GM21723 (cell line): ENCODE measurements around the gene TWNK.

ENCODE experiments used
- ATAC-seq: cut with Tn5 transposase; IDR thresholded peaks from one replicate; pipeline ENCODE4 v1.9.1; 2021; ENCODE audit warnings: mild to moderate bottlenecking, moderate library complexity; ENCODE audit not compliant: unreplicated experiment

TWNK gene

DNA sequence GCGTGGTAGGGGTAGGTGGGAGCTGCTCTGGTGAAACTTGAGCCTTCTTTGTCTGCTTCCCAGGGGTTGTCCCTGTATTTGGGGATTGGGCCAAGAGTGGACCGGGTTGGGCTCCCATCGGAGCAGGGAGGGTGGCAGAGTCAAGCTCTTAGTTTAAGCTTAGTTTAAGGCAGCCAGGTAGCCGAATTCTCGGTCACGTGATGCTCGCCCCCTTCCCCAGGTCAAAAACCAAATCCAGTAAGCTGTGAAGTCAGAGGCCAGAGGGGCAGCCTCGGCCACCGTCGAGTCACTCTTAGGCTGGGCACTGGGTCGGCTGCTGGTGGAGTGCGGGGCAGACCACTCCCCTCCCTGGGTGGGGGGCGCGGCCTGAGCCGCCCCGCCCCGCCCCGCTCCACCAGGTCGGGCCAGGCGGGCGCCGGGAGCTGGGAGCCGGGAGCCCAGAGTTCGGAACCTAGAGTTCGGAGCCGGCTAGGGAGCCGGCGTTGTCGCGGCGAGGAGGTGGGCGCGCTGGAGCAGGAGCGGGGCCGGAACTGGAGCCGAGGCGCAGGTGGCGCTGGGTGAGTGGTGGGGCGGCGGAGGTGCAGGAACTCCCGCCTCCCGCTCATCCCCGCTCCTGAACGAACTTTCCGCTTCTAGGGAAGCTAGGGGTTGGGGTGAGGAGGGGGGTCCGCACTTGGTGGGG is 9.5 kb downstream of the TWNK start:
- ATAC-seq = peak; percentile 27

DNA sequence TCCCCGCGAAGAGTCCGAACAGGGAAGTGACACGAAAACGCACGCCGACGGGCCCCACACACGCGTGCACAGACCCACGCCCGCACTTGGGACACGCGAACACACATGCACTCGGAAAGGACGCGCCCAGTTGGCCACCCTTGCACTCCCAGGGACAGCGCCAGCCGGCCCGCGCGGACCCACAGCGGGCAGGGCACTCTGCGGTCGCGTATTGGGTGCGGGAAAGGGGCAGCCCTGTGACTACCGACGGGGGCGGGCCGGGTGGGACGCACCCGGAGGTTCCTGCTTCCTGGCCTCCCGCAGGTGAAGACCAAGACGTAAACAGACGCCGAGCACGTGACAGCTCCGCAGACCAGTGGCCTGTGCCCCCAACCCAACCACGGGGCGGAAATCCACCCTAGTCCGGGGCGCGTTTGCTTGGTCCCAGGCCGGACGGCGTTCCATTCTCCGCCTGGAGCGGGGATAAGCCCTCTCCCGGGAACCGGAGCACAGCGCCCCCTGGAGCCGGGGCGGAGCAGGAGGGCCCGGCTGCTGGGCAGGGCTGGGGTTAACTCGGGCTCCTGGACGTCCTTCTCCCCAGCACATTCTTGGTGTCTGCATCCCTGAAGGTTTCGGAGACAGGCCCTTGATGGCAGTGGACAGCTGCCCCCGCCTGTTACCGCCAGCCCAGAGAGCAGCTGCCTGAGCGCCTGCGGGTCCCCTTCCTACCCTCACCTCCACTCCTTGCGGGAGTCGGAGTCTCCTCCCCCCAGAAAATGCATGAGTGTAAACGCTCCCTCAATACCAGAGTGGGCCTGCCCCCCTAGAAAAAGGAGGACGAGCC is 10.2 kb downstream of the TWNK start:
- ATAC-seq = peak; percentile 39

DNA sequence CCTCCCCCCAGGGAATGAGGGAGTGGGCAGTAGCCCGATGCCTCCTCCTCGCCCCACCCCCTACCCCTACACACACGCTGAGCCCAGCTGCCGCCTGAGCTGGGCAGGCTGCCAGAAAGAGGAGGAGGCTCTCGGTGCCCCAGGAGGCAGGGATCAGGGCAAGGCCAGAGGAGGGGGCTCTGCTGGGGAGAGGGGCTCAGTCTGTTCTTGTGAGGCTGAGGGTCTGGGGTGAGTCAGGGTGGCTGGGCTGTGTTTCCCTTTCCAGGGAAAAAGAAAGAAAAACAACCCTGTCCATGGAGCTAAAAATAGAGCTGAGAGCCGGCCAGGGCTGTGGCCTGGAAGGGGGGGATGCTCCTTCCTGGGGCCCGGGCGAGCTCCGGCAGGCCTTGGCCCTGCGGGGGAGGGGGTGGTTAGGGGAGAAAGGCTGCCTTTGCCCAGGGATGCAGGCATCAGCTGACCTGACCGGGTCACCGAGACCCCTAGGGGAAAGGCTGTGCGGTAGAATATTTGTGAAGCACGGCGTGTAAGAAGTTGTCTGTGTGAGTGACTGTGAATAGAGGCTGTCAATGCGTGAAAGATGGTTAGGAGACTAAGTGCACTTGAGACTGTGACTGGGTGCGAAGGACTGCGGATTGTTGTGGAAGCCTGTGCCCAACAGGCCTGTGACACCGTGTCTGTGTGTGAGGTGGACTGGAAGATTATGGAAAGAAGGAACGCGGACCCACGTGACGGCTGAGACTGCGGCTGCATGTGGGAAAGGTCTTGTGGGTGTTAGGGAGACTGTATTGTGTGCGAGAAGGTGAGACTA is 11.0 kb downstream of the TWNK start:
- ATAC-seq = peak; percentile 25

DNA sequence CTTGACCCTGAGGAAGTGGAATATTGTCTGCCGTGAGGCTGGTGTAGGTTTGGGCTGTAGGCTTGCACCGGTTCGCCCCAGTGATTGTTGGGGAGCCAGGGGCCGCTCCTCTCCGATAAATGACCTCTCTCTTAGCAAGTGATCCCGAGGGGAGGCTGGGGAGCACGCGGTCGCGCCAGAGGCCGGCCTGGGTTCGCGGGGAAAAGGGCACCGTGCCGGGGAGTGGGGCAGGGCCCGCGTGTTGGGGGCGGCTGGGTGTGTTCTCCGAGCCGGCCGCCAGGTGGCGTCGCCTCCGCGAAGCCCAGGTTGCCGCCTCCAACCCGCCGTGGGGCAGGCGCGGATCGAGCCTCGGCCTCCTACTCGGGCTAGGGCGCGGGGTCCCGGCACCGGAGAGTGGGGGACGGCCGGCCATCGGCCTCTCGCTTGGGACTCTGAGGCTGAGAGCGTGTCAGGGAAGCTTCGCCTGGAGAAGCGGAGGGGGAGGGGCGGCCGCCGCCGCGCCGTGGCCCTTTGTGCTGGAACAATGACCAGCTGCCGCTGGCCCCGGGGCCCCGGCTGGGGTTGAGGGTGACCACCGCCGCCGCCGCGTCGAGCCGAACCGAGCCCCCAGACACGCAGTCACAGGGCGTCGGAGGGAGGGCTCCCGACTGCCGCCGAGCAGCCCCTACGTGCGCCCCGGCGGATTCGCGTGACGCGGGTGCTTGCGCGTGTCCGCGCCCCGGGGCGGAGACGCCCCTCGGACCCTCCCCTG is 11.8 kb downstream of the TWNK start:
- ATAC-seq = peak; percentile 48

DNA sequence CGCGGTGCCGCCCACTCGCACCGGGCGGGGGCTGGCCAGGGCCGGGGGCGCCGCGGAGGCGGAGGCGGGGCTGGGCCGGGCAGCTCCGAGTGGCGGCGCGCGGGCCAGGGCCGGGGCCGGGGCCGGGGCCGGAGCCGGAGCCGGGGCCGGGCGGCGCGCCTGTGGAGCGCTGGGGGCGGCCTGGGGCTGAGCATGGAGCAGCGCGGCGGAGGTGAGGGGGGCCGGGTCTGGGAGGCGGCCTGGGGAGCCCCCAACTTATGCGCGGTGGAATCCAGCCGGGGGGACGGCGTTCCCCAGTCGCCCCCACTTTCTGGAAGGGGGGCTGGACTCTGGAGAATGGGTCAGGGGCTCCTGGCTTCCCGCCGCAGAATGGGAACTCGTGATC is 12.4 kb downstream of the TWNK start, which contains the start of gene LZTS2:
TSS of gene LZTS2 (plus strand) at position 67 of the 385 bp plus-strand sequence. CDS start 2,731 bp downstream, outside the sequence.
- no peak for ATAC-seq

DNA sequence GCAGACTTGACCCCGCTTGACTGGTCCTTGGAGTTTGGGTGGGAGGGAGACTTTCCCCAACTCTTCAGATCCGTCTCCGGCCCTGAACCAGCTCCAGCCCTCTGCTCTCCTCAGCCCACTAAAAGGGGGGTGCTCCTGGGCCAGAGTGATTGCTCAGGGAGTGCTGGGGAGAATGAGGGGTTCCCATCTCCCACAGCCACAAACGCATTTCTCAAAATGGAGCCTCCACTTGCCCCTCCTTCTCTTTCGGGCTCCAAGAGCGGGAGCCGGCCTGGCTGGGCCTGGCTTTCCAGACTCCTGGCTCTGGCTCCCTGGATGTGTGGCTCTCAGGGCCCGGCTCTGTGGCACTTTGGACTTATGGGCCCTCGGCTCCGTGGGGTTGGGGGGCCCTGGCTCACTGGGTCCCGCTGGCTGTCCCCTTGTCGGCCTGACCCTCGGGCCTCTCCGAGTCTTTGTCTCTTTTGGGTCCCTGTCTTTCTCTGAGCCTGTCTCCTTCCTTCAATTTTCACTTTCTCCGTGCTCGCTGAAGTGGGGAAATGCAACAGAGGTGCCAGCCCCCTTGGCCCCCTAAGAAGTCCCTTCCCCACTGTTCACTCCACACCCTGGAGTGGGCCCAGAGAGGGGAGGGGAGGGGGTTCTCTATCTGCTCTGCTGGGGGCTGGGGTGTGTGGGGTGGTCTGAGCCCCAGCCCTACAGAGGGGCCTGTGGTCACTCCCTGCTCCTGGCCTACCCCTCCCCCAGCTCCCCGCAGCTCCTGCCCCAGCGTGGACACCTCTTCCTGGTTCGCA is 13.0 kb downstream of the TWNK start:
- ATAC-seq = no peak

DNA sequence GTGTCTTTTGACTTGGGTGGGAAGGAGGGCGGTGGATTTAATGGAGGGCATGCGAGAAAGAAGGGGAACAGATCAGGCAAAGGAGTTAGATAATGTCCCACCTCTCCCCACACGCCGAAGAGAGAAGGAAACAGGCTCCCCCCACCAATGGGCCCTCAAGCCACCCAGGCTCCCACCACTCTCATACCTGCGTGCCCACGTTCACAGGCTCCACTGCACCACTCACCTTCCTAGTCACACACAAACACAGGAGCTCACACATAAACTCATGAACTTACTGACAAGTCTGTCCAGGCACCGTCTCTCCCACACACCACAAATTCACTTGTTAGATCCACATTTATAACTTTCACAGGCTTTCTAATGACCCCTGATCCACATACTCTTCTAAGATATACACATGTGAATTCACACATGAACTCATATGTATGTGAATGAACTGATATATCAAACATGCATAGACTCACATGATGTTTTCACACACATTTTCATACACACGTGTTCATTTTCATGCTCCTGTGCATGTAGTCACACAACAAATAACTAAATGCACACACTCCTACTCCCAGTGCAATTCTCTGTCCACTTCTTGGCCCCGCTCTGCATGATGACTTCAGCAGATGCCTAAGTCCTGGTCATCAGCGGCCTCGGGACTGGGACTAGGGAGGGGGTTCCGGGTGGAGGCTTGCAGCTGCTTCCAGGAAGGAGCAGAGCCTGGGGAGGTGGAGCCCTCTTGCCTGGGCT is 13.7 kb downstream of the TWNK start:
- no peak for ATAC-seq

DNA sequence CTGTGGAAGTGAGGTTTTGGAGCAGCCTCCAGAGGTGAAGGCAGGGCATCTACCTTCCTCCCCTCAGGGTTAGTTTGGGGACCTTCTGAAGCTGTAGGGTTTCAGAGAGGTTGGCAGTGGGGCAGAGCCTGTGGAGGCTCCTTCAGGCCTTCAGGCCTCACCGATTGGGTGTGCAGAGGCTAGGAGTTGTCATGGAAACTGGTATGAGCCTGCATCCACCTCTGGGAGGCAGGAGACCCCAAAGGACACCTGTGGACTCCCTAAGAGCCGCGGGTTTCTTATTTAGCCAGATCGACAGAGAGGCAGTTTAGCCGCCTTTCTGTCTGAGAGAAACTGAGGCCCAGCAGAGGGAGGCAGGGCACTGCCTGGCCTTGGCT is 14.3 kb downstream of the TWNK start:
- no peak for ATAC-seq

DNA sequence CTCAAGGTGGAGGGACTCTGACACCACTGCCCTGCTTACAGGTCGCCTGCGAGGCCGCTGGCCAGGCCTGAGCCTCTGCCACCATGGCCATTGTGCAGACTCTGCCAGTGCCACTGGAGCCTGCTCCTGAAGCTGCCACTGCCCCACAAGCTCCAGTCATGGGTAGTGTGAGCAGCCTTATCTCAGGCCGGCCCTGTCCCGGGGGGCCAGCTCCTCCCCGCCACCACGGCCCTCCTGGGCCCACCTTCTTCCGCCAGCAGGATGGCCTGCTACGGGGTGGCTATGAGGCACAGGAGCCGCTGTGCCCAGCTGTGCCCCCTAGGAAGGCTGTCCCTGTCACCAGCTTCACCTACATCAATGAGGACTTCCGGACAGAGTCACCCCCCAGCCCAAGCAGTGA is 15.1 kb downstream of the TWNK start:
- no peak for ATAC-seq

DNA sequence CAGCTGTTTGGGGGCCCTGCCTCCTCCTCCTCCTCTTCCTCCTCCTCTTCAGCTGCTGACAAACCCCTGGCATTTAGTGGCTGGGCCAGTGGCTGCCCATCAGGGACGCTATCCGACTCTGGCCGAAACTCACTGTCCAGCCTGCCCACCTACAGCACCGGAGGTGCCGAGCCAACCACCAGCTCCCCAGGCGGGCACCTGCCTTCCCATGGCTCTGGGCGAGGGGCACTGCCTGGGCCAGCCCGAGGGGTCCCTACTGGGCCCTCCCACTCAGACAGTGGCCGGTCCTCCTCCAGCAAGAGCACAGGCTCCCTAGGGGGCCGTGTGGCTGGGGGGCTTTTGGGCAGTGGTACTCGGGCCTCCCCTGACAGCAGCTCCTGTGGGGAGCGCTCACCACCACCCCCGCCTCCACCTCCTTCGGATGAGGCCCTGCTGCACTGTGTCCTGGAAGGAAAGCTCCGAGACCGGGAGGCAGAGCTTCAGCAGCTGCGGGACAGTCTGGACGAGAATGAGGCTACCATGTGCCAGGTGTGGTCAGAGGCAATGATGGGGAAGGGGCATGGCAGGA is 16.4 kb downstream of the TWNK start:
- no peak for ATAC-seq

DNA sequence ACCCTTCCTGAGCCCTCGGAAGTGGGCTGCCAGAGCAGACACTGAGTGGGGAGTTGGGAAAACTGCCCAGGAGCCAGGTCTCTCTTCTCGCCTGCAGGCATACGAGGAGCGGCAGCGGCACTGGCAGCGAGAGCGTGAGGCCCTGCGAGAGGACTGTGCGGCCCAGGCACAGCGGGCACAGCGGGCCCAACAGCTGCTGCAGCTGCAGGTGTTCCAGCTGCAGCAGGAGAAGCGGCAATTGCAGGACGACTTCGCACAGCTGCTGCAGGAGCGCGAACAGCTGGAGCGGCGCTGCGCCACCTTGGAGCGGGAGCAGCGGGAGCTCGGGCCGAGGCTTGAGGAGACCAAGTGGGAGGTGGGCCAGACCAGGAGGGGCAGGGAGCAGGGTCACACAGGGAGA is 18.0 kb downstream of the TWNK start:
- no peak for ATAC-seq

DNA sequence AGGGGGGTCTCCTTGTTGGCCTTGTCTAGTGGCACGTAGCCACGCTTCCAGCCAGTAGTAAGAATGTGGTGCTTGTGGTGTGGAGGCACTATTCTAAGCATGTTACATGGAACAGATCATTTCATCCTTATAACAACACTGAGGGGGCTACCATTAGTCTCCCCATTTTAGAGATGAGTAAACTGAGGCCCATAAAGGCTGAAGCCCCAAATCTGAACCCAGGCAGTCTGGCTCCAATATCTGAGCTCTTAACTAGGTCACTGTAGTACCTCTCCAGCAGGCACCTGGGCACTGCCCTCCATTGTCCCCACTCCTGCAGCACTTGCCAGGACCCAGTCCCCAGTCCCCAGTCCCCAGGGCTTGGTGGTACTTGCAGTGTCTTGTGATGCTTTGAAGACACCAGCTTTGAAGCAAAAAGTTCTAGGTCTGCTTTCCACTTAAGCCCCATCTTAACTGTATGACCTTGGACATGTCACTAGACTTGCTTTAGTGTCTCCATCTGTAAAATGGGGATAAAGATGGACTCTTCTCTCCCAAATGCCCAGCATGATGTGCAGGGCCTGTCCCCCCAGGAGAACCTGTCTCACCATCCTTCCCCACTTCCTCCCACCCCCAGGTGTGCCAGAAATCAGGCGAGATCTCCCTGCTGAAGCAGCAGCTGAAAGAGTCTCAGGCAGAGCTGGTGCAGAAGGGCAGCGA is 18.7 kb downstream of the TWNK start:
- ATAC-seq = no peak

DNA sequence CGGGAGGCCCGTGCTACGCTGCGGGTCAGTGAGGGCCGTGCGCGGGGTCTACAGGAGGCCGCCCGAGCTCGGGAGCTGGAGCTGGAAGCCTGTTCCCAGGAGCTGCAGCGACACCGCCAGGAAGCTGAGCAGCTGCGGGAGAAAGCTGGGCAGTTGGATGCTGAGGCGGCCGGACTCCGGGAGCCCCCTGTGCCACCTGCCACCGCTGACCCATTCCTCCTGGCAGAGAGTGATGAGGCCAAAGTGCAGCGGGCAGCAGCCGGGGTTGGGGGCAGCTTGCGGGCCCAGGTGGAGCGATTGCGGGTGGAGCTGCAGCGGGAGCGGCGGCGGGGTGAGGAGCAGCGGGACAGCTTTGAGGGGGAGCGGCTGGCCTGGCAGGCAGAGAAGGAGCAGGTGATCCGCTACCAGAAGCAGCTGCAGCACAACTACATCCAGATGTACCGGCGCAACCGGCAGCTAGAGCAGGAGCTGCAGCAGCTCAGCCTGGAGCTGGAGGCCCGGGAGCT is 19.3 kb downstream of the TWNK start:
- ATAC-seq = no peak

DNA sequence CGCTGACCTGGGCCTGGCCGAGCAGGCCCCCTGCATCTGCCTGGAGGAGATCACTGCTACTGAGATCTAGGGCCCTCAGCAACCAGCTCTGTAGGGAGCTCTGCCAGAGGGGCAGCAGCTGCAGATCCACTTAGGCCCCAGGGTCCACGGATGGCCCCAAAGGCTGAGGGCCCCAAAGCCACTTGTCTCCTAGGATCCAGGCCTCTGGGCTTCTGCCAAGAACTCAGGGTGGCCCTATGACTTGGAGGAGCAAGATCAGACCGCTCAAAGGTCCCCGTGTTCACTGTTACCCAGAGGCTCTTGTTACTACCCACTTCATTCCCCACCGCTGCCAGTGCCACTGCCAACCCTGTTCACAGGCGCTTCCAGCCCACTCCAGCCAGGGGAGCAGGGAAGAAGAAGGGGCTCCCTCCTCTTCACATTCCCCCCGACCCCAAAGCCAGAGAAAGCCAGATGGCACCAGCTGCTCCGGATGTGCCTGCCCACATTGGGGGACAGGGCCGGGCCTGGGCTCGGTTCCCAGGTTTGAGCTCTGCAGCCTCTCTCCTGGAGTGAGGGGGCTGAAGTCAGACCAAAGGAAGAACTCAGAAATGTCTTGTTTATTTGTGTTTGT is 19.9 kb downstream of the TWNK start:
- no peak for ATAC-seq

DNA sequence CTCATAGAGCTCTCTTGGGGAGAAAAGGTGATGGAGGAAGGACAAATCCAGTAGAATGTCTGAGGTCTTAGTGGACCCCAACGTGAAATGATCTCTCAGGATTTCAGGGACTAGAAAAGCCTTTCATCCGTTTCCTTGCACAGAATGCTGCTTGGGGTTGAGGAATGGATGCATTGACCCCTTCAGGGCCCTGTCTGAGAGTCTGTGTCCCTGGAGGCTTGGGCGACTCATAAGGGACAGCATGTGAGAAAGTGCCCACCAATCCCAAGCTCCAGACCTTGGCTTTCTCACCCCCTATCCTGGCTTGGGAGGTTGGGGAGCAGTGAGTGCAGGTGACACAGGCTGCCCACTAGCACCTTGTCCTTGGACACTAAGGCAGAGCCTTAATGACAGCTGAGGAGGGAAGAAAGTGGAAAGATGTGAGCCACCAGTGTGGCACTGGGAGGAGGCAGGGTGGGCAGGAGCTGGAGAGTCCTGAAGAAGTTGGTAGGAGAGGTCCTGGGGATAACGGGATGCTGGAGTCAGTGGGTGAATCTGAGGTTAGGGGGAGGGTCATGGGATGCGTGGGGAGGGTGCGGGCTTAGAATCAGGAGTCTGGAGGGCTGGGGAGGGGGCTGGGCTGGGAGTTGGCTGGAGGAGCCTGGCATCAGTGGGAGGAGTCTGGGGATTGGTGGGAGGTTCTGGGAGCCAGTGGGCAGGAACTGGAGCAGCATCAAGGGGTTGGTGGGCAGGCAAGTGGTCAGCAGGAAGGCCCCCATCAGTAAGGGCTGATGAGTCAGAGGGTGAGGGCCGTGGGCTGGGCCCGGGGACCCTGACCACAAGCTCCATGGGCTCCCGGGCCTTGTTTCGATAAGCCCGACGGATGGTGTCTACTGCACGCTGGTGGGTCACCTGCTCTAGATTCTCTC is 20.8 kb downstream of the TWNK start:
- no peak for ATAC-seq

DNA sequence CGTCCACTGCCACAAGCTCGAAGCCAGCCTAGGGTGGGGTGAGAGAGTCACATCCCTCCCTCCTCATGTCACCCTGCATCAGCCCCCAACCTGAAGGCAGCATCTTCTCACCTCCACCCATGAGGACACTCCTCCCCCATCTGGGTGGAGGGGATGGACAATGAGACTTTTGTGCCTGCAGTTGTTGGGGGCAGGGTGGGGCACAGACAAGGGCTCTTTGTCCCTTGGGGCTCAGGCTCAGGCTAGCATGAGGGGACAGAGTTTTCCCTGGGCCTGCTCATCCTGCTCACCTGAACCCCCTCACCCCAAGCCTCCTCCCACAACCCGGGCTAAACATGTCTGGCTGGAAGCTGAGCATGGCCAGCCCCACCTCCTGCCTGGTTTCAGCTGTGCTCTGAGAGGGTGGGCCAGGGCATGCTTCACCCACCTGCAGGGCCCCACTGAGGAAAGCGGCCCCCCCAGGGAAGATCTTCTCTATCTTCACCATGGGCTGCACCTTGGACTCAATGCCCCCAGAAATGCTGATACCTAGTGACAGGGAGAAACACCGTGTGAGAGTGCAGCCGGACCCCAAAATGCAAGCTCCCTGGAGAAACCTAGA is 21.6 kb downstream of the TWNK start:
- ATAC-seq = no peak
